Activated naive CD4-positive, alpha-beta T cell treated with anti-CD3 and anti-CD28 coated beads, Interleukin-2, amount 50 U/mL, for 72 hours (primary cell): ENCODE measurements around the gene LMNTD2. TPM values are rescaled to one million over a fixed set of nuclear protein-coding genes. Genes with fewer than 3 reads are reported as not detected.

Source experiments
- ATAC-seq, 2 donors: fragments of 150-1000 bp; cut with Tn5 transposase; 2 replicates each; pipeline ENCODE4 v1.10.0; 2021; ENCODE audit warnings: mild to moderate bottlenecking in 2 of 2, moderate library complexity in 2 of 2
- DNase-seq, 2 donors: peaks; one replicate each; pipeline ENCODE4 v3.0.0; 2021 to 2022; ENCODE audit warnings: low spot score in 2 of 2
- H3K27ac Mint-ChIP-seq, 2 donors: one replicate each; pipeline ENCODE4 v1.8.0; 2022; ENCODE audit warnings: mild to moderate bottlenecking in 2 of 2, mixed read lengths in 2 of 2
- H3K36me3 Mint-ChIP-seq, 2 donors: one replicate each; pipeline ENCODE4 v1.8.0; 2022; ENCODE audit warnings: mixed read lengths in 2 of 2
- H3K9me3 Mint-ChIP-seq, 2 donors: one replicate each; pipeline ENCODE4 v1.8.0; 2022; ENCODE audit warnings: mixed read lengths in 2 of 2
- total RNA-seq, 2 donors: library from RNA; stranded (reverse); gene quantifications; one replicate each; pipeline ENCODE4 v1.2.3, GENCODE V29; 2022

The LMNTD2 gene
- total RNA-seq, 2 donors from 2014 or later: 5.1 to 5.8 TPM

DNA sequence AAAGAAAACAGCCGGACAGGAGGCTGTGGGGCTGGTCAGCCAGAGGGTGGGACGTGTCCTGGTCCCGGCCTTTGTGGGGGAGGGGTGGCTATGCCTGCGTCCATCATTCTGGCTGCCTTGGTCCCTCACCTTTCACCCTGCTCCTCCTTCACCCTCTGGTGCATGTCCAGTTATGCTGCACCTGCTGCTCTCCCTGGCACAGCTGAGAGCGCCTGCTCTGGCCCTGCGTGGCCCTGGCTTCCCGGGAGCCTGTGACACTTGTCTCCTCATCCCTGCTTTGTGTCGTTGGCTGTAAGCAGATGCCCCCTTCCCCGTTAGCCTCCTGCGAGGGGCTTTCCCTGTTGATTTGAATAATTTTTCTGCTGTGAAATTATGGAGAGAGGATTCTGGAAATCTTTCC lies 32.4 kb upstream of the LMNTD2 start:
- H3K36me3 Mint-ChIP-seq: peaks cover 23 to 34% of the 10 kb centered on the region in 2 donors
- H3K27ac Mint-ChIP-seq: peak overlapping the region in 1 of 2 donors; percentile 19
- DNase-seq (no peak), ATAC-seq (no peak)
- no peaks in the 10 kb centered on the region for H3K9me3 Mint-ChIP-seq

DNA sequence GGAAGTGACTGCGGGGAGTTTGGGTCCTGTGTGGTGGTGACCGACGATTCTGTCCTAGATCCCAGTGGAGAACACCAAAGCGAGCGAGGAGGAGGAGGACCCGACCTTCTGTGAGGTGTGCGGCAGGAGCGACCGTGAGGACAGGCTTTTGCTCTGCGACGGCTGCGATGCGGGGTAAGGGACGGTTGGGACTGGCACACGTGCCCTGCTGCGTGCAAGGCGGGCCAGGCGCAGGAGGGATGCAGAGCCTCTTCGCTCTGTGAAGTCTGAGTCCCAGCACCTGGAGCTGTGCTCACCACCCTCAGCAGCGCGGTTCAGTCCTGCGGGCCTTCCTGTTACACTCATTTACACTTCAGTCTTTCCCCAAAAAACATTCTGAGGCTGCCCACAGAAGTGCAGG lies 32.0 kb upstream of the LMNTD2 start:
- H3K9me3 Mint-ChIP-seq: no peaks in the 10 kb centered on the region
- H3K27ac Mint-ChIP-seq: peak overlapping the region in 1 of 2 donors; percentile 36
- peaks cover 23 to 34% of the 10 kb centered on the region in 2 donors for H3K36me3 Mint-ChIP-seq
- DNase-seq (no peak), ATAC-seq (no peak)

- Mint-ChIP-seq H3K9me3 (no peaks in the 10 kb centered on the region), H3K36me3 (peaks cover 19 to 28% of the 10 kb centered on the region in 2 donors), H3K27ac (peak overlapping the region in 1 of 2 donors; percentile 86)
- DNase-seq (no peak), ATAC-seq (no peak)
Measured at GRCh38 chr11:590997-591396, 30.5 kb upstream of the LMNTD2 start.

- Mint-ChIP-seq H3K27ac (no peak overlapping the region), H3K9me3 (no peaks in the 10 kb centered on the region), H3K36me3 (peaks cover 19 to 28% of the 10 kb centered on the region in 2 donors)
- ATAC-seq (no peak), DNase-seq (no peak)
Measured at GRCh38 chr11:589798-590197, 29.3 kb upstream of the LMNTD2 start.

DNA sequence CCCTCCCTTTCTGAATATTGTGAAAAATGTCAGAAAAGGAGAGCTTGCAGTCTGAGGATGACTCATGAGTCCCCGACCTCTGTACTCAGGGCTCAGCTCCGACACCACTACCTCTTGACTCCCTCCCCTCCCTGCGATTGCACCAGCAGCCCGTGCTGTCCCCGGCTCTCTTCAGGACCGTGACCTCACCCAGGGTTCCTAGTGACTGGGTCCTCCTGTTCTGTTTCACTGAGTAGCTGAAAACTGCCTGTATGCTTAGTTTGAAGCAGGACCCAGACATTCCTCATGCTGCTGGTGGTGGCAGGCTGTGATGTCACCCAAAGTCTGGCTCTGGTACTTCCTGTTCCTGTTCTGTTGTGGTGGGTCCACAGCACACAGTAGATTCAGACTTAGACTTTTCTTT lies 27.4 kb upstream of the LMNTD2 start:
- H3K36me3 Mint-ChIP-seq: peaks cover 15 to 17% of the 10 kb centered on the region in 2 donors
- H3K27ac Mint-ChIP-seq: peak overlapping the region; percentile 88 to 97
- ATAC-seq (peak; percentile 96 to 99), DNase-seq (peak; percentile 68 to 83)
- H3K9me3 Mint-ChIP-seq: no peaks in the 10 kb centered on the region

- peaks cover 12 to 15% of the 10 kb centered on the region in 2 donors for H3K36me3 Mint-ChIP-seq
- DNase-seq: no peak
- H3K9me3 Mint-ChIP-seq: no peaks in the 10 kb centered on the region
- peak; percentile 36 to 48 for ATAC-seq
- peak overlapping the region; percentile 88 to 97 for H3K27ac Mint-ChIP-seq
Measured at GRCh38 chr11:587546-587945, 27.0 kb upstream of the LMNTD2 start.

DNA sequence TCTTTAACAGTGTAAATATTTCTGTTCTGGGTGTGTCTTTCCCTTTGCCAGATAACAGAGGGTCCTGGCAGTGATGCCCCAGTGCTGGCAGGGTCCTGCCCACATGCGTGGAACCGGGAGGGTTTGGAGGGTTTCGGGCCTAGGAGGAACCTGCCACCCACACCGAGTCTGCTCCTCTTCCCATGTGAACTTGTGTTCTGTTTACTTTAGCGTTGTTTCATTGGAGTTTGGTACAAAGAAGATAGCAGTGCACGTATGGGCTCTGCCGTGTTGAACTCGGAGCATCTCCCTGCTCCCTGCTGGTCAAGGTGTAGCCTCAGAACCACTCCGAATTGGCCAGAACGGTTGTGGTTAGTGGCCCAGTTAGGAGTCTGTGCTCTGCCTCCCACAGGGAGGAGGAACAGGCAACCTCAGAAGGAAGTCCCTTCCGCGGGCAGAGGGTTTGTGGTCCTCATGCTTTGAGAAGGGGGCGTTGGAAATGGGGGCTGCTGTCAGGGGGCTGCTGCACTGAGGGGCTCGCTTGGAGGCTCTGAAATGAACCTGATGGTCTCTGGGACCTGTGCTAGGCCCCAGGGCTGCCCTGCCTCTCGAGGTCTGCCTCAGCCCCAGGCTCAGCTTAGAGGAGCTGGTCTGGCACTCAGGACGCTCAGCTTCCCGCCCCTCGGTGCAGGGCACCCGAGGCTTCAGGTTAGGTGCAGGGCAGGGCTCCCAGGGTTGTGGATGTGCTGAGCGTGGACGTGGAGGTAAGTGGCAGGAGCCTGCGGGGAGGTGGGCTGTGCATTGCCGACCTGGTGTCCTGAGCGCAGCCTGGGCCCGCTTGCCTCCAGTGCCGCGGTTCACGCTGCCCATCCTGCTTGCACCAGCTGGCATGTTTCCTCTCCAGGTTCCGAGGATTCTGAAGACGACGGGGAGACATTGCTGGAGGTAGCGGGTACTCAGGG lies 26.1 kb upstream of the LMNTD2 start:
- ATAC-seq (no peak), DNase-seq (no peak)
- Mint-ChIP-seq H3K36me3 (peaks cover 12 to 14% of the 10 kb centered on the region in 2 donors), H3K27ac (peak overlapping the region; percentile 88 to 90), H3K9me3 (no peaks in the 10 kb centered on the region)

GRCh38 chr11:584287-584686 lies 23.7 kb upstream of the LMNTD2 start:
- Mint-ChIP-seq H3K36me3 (peaks cover 5 to 12% of the 10 kb centered on the region in 2 donors), H3K9me3 (no peaks in the 10 kb centered on the region)

GRCh38 chr11:581752-582151 lies 21.2 kb upstream of the LMNTD2 start:
- peak overlapping the region in 1 of 2 donors; percentile 58 for H3K27ac Mint-ChIP-seq
- no peaks in the 10 kb centered on the region for H3K9me3 Mint-ChIP-seq
- DNase-seq (no peak), ATAC-seq (no peak)
- peaks cover 14% of the 10 kb centered on the region in 2 donors for H3K36me3 Mint-ChIP-seq

More at GRCh38 chr11:584287-584686, 23.7 kb upstream of the LMNTD2 start:
- DNase-seq (no peak), ATAC-seq (no peak)
- H3K27ac Mint-ChIP-seq: peak overlapping the region in 1 of 2 donors; percentile 76

DNA sequence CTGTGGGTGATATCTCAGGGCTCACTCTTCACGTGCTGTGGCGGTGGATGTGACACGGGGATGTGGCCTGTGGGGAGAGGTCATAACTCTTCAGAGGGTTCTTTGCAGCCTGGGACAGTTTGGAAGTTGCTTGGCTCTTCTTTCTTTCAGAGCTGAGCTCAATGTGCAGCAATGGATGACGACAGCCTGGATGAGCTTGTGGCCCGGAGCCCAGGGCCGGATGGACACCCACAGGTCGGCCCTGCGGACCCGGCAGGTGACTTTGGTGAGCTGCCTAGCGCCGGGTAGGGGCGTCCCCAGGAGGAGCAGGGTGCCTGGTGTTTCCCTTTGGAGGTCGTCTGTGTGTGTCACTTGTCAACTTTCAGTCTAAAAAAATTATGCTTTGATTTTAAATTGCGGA lies 20.8 kb upstream of the LMNTD2 start:
- no peaks in the 10 kb centered on the region for H3K9me3 Mint-ChIP-seq
- H3K27ac Mint-ChIP-seq: peak overlapping the region; percentile 5 to 15
- H3K36me3 Mint-ChIP-seq: peaks cover 14% of the 10 kb centered on the region in 2 donors
- ATAC-seq (no peak), DNase-seq (no peak)

DNA sequence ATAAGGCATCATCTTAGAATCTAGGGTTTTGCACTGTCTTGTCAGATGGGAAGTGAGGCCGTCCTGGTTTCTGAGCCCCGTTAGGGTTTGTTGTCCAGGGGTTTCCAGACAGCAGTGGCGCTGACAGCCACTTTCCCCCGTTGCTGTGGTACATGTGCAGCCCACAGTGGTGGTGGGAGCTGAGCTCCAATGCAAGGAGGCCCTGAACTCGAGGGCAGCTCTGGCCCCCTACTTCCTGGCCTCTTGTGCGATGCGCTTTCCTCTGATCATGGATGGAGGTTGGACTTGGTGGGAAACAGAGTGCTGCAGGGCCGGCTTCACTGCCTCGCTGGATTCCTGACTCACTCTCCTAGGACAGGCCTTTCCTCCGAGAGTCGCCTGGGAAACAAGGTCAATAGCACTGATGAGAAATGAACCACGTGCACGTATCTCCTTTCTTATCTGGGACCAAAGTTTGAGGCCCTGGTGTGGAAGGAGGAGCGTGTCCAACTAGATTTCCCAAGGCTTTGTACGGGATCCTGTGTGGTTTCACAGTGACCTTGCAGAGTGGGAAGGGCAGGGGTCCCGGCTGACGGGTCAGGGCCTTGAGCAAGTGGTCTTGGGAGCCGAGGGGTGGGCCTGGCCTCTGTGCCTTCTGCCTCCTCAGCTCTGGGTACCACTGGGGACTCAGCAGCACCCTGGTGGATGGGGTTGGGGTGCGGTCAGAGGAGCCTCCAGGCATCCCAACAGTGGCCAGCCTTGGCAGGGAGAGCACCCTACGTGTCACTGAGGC lies 19.5 kb upstream of the LMNTD2 start:
- peaks cover 14% of the 10 kb centered on the region in 2 donors for H3K36me3 Mint-ChIP-seq
- no peaks in the 10 kb centered on the region for H3K9me3 Mint-ChIP-seq
- ATAC-seq: no peak
- no peak for DNase-seq
- H3K27ac Mint-ChIP-seq: peak overlapping the region in 1 of 2 donors; percentile 92

DNA sequence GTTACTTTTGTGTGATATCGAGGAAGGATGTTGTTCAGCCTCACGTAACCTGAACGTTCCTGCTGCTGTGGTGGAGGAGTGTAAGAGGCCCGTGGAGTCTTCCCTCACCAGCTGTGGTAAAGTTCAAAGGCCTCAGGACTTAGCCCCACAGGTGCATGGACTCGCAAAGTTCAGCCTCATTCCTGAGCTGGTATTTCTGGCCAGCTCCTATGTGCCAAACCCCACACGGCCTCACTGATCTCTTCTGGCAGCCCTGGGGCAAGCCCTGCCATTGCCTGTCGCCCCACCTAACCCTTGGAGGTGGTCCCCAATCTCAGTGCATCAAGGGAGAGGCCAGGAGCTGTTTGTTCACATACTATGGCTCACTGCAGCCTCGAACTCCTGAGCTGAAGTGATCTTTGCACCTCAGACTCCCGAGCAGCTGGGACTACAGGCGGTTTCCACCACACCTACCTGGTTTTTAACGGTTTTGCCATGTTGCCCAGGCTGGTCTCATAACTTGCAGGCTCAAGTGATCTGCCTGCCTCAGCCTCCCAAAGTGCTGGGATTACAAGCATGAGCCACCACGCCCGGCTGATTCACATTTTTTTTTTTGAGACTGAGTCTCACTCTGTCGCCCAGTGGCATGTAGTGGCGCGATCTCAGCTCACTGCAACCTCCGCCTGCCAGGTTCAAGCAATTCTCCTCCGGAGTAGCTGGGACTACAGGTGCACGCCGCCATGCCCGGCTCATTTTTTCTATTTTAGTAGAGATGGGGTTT lies 17.9 kb upstream of the LMNTD2 start:
- DNase-seq: no peak
- Mint-ChIP-seq H3K36me3 (peaks cover 14% of the 10 kb centered on the region in 2 donors), H3K9me3 (no peaks in the 10 kb centered on the region), H3K27ac (peak overlapping the region; percentile 81 to 97)
- no peak for ATAC-seq

- H3K36me3 Mint-ChIP-seq: peaks cover 14% of the 10 kb centered on the region in 2 donors
- ATAC-seq (no peak), DNase-seq (no peak)
- H3K9me3 Mint-ChIP-seq: no peaks in the 10 kb centered on the region
- H3K27ac Mint-ChIP-seq: peak overlapping the region; percentile 97 to 99
Measured at GRCh38 chr11:577611-577894, 17.0 kb upstream of the LMNTD2 start.

- ATAC-seq (no peak), DNase-seq (no peak)
- Mint-ChIP-seq H3K27ac (peak overlapping the region; percentile 97 to 99), H3K9me3 (no peaks in the 10 kb centered on the region), H3K36me3 (peaks cover 13% of the 10 kb centered on the region in 2 donors)
Measured at GRCh38 chr11:576811-577610, 16.5 kb upstream of the LMNTD2 start.

GRCh38 chr11:575996-576768 lies 15.6 kb upstream of the LMNTD2 start, which contains the start of gene PHRF1:
Gene PHRF1 (plus strand): TSS chr11:576470. CDS start chr11:581513, 5,043 bp downstream.
- Mint-ChIP-seq H3K27ac (peak within 1 kb of the TSS; percentile 97 to 99), H3K36me3 (peaks cover 8% of the 10 kb centered on the region in 2 donors), H3K9me3 (no peaks in the 10 kb centered on the region)
- ATAC-seq: peak; percentile 90 to 94
- peak; percentile 95 to 97 for DNase-seq
